Memory B cell (primary cell): ENCODE data around the gene PTAFR.
"Not testable (repeated sequence)": the region's sequence is repeated elsewhere in the genome, so short reads cannot be mapped to it uniquely, and the experiment has no call there.

ENCODE experiments used
- ATAC-seq: fragments of 150-1000 bp; cut with Tn5 transposase; 2 replicates; pipeline ENCODE4 v1.10.0; 2021; ENCODE audit warnings: low read depth, mild to moderate bottlenecking, moderate library complexity
- DNase-seq, 2 donors: peaks; one replicate each; pipeline ENCODE4 v3.0.0; 2022; ENCODE audit warnings: low spot score in 2 of 2
- H3K27ac Mint-ChIP-seq: one replicate; pipeline ENCODE4 v1.8.0; 2022; ENCODE audit warnings: mild to moderate bottlenecking, moderate library complexity, mixed read lengths
- H3K27me3 Mint-ChIP-seq: one replicate; pipeline ENCODE4 v1.8.0; 2022; ENCODE audit warnings: mixed read lengths
- H3K36me3 Mint-ChIP-seq: one replicate; pipeline ENCODE4 v1.8.0; 2022; ENCODE audit warnings: mild to moderate bottlenecking, mixed read lengths
- H3K4me1 Mint-ChIP-seq: one replicate; pipeline ENCODE4 v1.8.0; 2022; ENCODE audit warnings: mixed read lengths
- H3K4me3 Mint-ChIP-seq: one replicate; pipeline ENCODE4 v1.8.0; 2022; ENCODE audit warnings: mild to moderate bottlenecking, moderate library complexity, mixed read lengths
- H3K9me3 Mint-ChIP-seq: one replicate; pipeline ENCODE4 v1.8.0; 2022; ENCODE audit warnings: mixed read lengths

Gene PTAFR

DNA sequence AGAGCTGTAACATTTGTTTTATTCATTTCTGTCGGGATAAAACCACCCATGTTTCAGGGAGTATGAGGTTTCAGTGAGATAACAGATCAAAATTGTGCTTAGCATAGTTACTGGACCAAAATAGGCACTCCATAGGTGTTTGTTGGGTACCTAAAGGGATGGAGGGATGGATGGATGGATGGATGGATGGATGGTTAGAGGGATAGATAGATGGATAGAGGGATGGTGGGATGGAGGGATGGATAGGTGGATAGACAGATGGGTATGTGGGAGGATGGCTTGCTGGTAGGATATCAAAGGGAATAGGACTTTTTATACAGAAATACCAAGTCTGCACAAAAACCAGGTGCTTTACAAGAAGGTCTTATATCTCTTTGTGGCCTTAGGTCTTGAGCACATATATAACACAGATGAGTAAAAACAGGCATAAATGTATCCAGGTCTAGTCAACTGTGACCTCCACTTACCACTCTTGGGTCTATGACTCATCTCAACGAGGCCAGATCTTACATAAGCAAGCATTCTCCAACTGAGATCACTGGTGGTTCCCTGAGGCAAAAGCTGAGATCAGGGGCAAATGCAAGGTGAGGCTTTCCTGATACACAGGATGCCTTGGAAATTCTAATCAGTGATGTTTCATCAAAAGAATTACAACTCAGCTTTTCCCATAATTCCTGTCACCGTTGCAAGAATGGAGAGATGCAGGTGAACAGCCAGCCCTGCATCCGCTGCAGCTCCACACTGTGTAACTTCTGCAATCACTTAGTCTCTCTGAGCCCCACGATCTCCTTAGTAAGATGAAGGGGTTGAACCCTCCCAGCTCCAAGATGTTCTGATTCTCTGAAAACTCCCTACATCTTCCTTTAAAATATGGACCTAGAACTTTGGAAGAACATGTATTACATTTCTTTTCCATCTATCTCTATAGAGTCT lies 32.0 kb downstream of the PTAFR start:
- ATAC-seq (peak; percentile 63), DNase-seq (no peak)
- H3K4me1 Mint-ChIP-seq, result peaks cover 22% of the 10 kb centered on the region
- H3K4me3 Mint-ChIP-seq, result no peak overlapping the region
- no peaks in the 10 kb centered on the region for H3K9me3 Mint-ChIP-seq
- H3K27me3 Mint-ChIP-seq, result no peaks in the 10 kb centered on the region
- H3K27ac Mint-ChIP-seq, result peak overlapping the region; percentile 53
- no peaks in the 10 kb centered on the region for H3K36me3 Mint-ChIP-seq

GRCh38 chr1:28143496-28144202 lies 32.8 kb downstream of the PTAFR start:
- Mint-ChIP-seq H3K36me3 (no peaks in the 10 kb centered on the region), H3K4me3 (no peak overlapping the region), H3K27me3 (no peaks in the 10 kb centered on the region), H3K9me3 (no peaks in the 10 kb centered on the region), H3K27ac (peak overlapping the region; percentile 53), H3K4me1 (peaks cover 29% of the 10 kb centered on the region)
- DNase-seq (no peak), ATAC-seq (no peak)

DNA sequence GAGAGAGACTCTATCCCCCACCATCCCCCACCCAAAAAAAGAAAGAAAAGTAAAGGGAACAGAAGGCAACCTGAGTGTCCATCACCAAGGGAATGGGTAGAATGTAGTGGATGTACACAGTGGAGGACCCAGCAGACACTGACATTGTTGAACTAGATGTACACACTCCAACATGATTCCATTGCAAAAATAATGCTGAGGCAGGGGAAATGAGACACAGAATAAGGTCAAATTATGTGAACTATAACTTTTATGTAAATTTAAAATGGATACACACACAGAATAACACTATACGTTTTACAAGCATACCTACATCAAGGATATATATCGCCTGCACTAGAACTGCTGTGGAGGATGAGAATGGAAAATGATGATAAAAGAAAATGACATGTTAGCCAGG lies 34.8 kb downstream of the PTAFR start:
- no peak for ATAC-seq
- Mint-ChIP-seq H3K27ac (no peak overlapping the region), H3K9me3 (no peaks in the 10 kb centered on the region), H3K4me3 (no peak overlapping the region), H3K27me3 (no peaks in the 10 kb centered on the region), H3K36me3 (no peaks in the 10 kb centered on the region), H3K4me1 (peaks cover 18% of the 10 kb centered on the region)
- no peak for DNase-seq

GRCh38 chr1:28139866-28140265 lies 36.6 kb downstream of the PTAFR start:
- not testable (repeated sequence) for H3K27me3 Mint-ChIP-seq, H3K9me3 Mint-ChIP-seq, DNase-seq, H3K4me3 Mint-ChIP-seq, H3K27ac Mint-ChIP-seq, H3K36me3 Mint-ChIP-seq, ATAC-seq
- H3K4me1 Mint-ChIP-seq, result peaks cover 28% of the 10 kb centered on the region

DNA sequence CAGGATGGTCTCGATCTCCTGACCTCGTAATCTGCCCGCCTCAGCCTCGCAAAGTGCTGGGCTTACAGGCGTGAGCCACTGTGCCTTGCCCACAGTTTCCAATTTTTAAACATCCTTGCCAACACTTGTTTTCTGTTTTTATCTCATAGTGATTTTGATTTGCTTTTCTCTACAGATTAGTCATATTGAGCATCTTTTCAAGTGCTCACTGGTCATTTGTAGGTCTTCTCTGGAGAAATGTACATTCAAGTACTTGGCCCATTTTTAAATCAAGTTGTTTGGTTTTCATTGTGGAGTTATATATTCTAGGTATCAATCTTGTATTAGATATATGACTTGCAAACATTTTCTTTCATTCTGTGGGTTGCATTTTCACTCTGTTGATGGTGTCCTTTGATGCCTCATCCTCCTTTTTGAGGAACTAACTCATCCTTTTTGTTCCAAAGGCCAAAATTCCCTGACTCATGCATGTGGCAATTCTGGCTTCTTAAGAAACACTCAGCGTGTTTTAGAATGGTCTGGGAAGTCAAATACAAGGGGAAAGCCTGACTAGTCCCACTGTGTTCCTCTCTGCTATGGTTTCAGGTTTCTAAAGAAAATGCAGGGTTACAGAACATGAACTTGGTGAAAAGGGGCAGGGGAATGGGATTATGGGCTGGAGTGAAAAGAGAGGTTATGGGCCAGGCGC lies 37.3 kb downstream of the PTAFR start:
- H3K36me3 Mint-ChIP-seq, result no peaks in the 10 kb centered on the region
- no peaks in the 10 kb centered on the region for H3K9me3 Mint-ChIP-seq
- H3K4me1 Mint-ChIP-seq, result peaks cover 26% of the 10 kb centered on the region
- no peak overlapping the region for H3K4me3 Mint-ChIP-seq
- peak overlapping the region; percentile 13 for H3K27ac Mint-ChIP-seq
- DNase-seq (no peak), ATAC-seq (no peak)
- no peaks in the 10 kb centered on the region for H3K27me3 Mint-ChIP-seq

GRCh38 chr1:28136922-28137613 lies 39.4 kb downstream of the PTAFR start:
- DNase-seq (no peak), ATAC-seq (no peak)
- Mint-ChIP-seq H3K36me3 (no peaks in the 10 kb centered on the region), H3K27ac (peak overlapping the region; percentile 85), H3K4me1 (peaks cover 35% of the 10 kb centered on the region), H3K27me3 (no peaks in the 10 kb centered on the region), H3K9me3 (no peaks in the 10 kb centered on the region), H3K4me3 (no peak overlapping the region)

GRCh38 chr1:28136169-28136921 lies 40.1 kb downstream of the PTAFR start:
- Mint-ChIP-seq H3K27me3 (no peaks in the 10 kb centered on the region), H3K9me3 (no peaks in the 10 kb centered on the region), H3K36me3 (no peaks in the 10 kb centered on the region), H3K4me1 (peaks cover 38% of the 10 kb centered on the region), H3K4me3 (peak overlapping the region; percentile 24), H3K27ac (peak overlapping the region; percentile 85)
- no peak for ATAC-seq
- no peak for DNase-seq

DNA sequence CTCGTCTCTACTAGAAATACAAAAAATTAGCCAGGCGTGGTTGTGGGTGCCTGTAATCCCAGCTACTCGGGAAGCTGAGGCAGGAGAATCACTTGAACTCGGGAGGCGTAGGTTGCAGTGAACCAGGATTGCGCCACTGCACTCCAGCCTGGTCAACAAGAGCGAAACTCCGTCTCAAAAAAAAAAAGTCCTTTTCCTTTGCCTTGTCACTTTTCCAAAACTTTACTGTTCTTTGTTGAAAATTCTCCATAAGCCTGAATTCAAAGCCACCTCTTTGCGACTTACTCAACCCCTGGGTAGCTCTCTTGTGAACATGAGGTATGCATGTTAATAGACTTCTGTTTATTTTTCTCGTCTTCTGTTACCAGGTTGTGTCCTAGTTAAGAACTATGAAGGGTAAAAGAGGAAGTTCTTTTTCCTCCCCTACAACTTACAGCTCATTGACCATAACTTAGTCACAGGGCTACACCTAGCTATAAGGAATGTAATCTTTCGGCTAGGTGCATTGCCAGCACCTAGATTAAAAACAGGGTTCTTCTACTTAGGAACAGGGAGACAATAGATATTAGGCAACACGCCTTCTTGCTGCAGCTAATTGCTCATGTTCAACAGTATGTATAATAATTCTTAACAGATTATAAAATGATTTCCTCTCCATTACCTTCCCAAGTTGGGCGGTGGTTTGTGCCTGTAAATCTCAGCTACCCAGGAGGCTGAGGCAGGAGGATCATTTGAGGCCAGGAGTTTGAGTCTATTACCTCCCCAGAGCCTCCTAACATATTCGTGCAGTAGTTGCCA lies 40.9 kb downstream of the PTAFR start:
- H3K27ac Mint-ChIP-seq, result peak overlapping the region; percentile 85
- no peaks in the 10 kb centered on the region for H3K9me3 Mint-ChIP-seq
- peak overlapping the region; percentile 51 for H3K4me3 Mint-ChIP-seq
- peaks cover 38% of the 10 kb centered on the region for H3K4me1 Mint-ChIP-seq
- DNase-seq (peak in 1 of 2 donors; percentile 40), ATAC-seq (peak; percentile 99)
- no peaks in the 10 kb centered on the region for H3K27me3 Mint-ChIP-seq
- no peaks in the 10 kb centered on the region for H3K36me3 Mint-ChIP-seq

DNA sequence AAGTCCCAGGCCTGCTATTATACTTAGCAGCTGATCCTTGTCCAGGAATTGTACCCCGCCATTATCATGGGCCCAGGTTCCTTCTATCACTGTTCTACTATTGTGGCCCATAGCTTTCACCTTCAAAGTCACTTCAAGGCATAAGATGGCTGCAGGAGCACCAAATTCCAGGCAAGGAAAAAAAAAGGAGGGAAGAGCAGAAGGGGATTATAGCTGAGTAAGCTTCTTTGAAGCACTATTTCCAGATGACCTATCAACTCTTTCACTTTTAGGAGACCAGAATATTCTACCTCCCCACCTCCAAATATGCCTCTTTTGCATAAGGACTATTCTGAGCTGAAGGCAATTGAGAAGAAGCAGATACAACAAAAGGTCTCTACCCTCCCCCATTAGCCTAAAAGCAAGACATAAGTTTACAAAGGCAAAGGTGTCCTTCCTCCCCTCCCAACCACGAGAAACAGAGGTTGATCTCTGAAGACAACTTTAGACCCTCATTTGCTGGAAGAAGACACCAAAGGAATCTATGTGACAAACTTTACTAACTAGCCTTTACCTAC lies 41.8 kb downstream of the PTAFR start:
- no peaks in the 10 kb centered on the region for H3K9me3 Mint-ChIP-seq
- H3K27ac Mint-ChIP-seq, result peak overlapping the region; percentile 85

DNA sequence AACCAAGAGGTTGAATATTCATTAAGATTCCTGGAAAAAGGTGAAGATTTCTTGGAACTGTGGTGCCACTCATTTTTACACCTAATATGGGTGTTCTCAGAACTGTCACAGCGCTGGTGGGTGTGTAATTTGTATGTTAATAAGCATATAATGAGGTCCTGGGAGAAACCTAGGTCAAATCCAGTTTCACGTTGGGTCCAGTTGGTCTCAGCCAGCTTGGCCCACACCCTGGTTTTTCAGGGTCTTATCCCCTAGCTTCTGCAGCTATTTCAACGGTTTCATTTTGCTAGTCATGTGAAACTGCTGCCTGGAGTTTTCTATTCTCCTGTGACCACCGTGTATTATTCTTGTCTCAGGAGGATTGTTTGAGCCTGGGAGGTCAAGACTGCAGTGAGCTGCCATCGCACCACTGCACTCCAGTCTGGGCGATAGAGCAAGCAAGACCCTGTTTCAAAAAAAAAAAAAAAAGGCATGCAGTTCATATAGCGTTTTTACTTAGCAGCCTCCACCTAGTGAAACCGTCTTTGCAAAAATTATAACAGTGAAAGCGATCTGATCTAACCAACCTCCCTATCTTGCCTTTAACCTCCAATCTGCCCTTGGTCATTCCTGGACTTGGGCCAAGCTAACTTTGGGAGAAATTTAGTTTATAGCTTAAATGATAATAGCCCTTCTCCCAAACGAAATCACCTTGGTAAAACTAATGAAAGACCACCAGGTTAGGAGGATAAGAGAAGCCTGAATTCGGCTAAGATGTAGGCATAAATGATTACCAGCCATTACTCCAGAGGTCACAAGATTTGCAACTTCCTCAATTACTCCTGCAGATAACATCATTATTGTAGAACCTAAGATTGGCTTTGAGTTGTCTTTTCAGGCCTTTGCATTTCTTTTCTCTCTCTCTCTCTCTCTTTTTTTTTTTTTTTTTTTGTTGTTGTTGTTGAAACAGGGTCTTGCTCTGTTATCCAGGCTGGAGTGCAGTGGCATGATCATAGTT lies 44.0 kb downstream of the PTAFR start:
- H3K27ac Mint-ChIP-seq, result peak overlapping the region; percentile 31

More for the DNA sequence above, 41.8 kb downstream of the PTAFR start:
- no peak for ATAC-seq
- Mint-ChIP-seq H3K4me1 (peaks cover 38% of the 10 kb centered on the region), H3K4me3 (no peak overlapping the region), H3K36me3 (no peaks in the 10 kb centered on the region), H3K27me3 (no peaks in the 10 kb centered on the region)
- no peak for DNase-seq

DNA sequence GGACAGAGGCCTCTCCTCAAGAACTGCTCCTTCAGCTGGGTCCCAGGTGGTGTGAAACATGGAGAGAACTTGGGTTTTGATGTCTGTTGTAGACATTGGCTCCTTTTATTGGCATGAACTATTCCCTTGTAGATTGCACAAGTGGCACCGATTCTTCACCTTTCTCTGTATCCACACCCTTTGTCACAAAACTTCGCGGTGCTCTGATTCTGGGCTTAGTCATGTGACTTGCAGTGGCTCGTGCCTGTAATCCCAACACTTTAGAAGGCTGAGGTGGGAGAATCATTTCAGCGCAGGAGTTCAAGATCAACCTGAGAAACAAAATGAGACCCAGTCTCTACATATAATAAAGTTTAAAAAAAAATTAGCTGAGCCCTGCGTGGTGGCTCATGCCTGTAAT lies 45.6 kb downstream of the PTAFR start:
- ATAC-seq (no peak), DNase-seq (no peak)
- Mint-ChIP-seq H3K27ac (peak overlapping the region; percentile 6), H3K4me1 (peaks cover 44% of the 10 kb centered on the region), H3K9me3 (no peaks in the 10 kb centered on the region), H3K4me3 (no peak overlapping the region), H3K36me3 (no peaks in the 10 kb centered on the region), H3K27me3 (no peaks in the 10 kb centered on the region)

More for the DNA sequence above, 44.0 kb downstream of the PTAFR start:
- Mint-ChIP-seq H3K36me3 (no peaks in the 10 kb centered on the region), H3K4me1 (peaks cover 39% of the 10 kb centered on the region), H3K9me3 (no peaks in the 10 kb centered on the region), H3K27me3 (no peaks in the 10 kb centered on the region), H3K4me3 (no peak overlapping the region)
- ATAC-seq (no peak), DNase-seq (no peak)
